Cardiac fibroblast (primary cell): ENCODE results near the gene EDEM1.

Experiments used
- DNase-seq, 2 donors: peaks; one replicate each; pipeline versions ENCODE4 v3.0.0 to v3.0.0-alpha.2; 2010; ENCODE audit warnings: low read depth in 2 of 2
- H3K4me3 ChIP-seq, 2 donors: replicated peaks in 1 of 2; 1 replicate in 1 of 2; 2 replicates in 1 of 2; pipeline ENCODE4 v1.5.1; 2011; ENCODE audit warnings: low read depth in 2 of 2, low read length in 2 of 2, mild to moderate bottlenecking in 2 of 2, moderate library complexity in 1 of 2
- TF ChIP-seq, protein P1 (sequence below): IDR thresholded peaks from one replicate; pipeline ENCODE4 v1.5.1; 2011; ENCODE audit warnings: low read depth, mild to moderate bottlenecking, low read length, inconsistent platforms

EDEM1 gene

GRCh38 chr3:5197470-5198312, 10.2 kb downstream of the EDEM1 start:
- H3K4me3 ChIP-seq, result no peak overlapping the region
- DNase-seq, result peak; percentile 73 to 75
- TF ChIP-seq, protein P1, sequence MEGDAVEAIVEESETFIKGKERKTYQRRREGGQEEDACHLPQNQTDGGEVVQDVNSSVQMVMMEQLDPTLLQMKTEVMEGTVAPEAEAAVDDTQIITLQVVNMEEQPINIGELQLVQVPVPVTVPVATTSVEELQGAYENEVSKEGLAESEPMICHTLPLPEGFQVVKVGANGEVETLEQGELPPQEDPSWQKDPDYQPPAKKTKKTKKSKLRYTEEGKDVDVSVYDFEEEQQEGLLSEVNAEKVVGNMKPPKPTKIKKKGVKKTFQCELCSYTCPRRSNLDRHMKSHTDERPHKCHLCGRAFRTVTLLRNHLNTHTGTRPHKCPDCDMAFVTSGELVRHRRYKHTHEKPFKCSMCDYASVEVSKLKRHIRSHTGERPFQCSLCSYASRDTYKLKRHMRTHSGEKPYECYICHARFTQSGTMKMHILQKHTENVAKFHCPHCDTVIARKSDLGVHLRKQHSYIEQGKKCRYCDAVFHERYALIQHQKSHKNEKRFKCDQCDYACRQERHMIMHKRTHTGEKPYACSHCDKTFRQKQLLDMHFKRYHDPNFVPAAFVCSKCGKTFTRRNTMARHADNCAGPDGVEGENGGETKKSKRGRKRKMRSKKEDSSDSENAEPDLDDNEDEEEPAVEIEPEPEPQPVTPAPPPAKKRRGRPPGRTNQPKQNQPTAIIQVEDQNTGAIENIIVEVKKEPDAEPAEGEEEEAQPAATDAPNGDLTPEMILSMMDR, result no peak

- H3K4me3 ChIP-seq, result no peak overlapping the region
- no peak for DNase-seq
- TF ChIP-seq, protein P1, result no peak
Observed at GRCh38 chr3:5198313-5198677, 10.8 kb downstream of the EDEM1 start.

GRCh38 chr3:5198986-5199731, 11.7 kb downstream of the EDEM1 start:
- no peak for DNase-seq
- H3K4me3 ChIP-seq, result no peak overlapping the region

GRCh38 chr3:5201536-5201935, 14.0 kb downstream of the EDEM1 start:
- no peak overlapping the region for H3K4me3 ChIP-seq
- DNase-seq, result no peak
- TF ChIP-seq, protein P1, result no peak

More at GRCh38 chr3:5198986-5199731, 11.7 kb downstream of the EDEM1 start:
- TF ChIP-seq, protein P1, result no peak

DNA sequence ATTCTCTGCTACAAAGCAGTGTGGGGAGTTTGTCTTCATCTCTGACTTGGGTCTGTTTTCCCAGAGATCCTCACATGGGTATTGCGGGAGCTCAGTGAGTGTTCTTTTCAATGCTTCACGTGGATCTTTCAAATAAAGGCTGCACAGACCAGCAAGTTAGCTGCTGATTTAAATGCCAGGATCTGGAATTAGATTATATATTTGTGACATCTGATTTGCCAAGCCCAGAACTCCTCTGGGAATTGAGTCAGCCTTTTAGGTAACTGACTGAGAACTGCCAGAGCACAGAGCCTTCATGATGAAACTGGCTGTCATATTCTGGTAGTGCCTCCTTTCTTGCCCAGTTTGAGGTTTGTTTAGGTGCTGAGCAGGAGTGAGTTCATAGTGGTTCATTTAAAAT, 14.7 kb downstream of the EDEM1 start:
- H3K4me3 ChIP-seq, result no peak overlapping the region
- TF ChIP-seq, protein P1, result no peak
- DNase-seq, result peak in 1 of 2 donors; percentile 81

DNA sequence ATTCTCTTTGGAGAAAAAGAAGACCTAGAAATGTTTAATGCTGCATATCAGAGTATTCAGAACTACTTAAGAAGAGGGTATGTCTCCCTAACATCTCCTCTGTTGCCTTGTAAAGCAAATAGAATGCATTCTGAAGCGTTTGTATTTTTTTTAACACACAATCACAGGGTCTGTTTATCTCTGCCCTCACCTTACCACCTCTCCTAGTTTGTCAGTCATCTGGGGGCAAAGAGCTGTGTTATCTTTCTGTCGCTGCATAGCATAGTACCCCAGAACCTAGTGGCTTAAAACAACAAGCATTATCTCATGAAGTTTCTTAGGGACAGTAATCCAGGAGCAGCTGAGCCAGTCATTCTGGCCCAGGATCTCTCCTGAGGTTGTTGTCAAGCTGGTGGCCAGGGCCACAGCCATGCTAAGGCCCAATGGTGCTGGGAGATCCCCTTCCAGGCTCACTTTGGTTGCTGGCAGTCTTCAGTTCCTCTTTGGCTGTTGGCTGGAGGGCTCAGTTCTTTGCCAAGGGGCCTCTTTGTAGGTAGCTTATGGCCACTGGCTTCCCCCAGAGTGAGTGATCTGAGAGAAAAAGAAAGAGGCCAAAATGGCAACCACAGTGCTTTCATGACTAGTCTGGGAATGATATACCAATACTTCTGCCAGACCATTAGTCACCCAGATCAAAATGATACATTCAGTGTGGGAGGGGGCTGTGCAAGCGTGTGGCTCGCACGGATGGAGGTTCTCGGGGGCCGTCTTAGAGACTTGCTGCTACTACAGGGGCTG, 17.8 kb downstream of the EDEM1 start:
- no peak overlapping the region for H3K4me3 ChIP-seq
- TF ChIP-seq, protein P1, result no peak
- peak in 1 of 2 donors; percentile 29 for DNase-seq
